Fibroblast of lung (primary cell): ENCODE results near the gene HAUS3. TPM values are rescaled to one million over a fixed set of nuclear protein-coding genes. Genes with fewer than 3 reads are reported as not detected.

Source experiments
- DNase-seq, 2 donors: peaks; one replicate each; pipeline versions ENCODE4 v3.0.0 to v3.0.0-alpha.2; 2010; ENCODE audit warnings: low read depth in 2 of 2
- H2AFZ ChIP-seq: 2 replicates; pipeline ENCODE4 v1.5.1; 2012; ENCODE audit warnings: low read length, control low read depth, inconsistent platforms
- H3K27ac ChIP-seq: 2 replicates; pipeline ENCODE4 v1.5.1; 2011; ENCODE audit warnings: low read length, control low read depth; ENCODE audit not compliant: insufficient read depth
- H3K27me3 ChIP-seq: 2 replicates; pipeline ENCODE4 v1.5.1; 2011; ENCODE audit warnings: mild to moderate bottlenecking, low read length; ENCODE audit not compliant: control insufficient read depth, insufficient read depth
- H3K36me3 ChIP-seq: 2 replicates; pipeline ENCODE4 v1.5.1; 2011; ENCODE audit warnings: low read length; ENCODE audit not compliant: control insufficient read depth, insufficient read depth
- H3K4me1 ChIP-seq: 2 replicates; pipeline ENCODE4 v1.5.1; 2011; ENCODE audit warnings: low read length; ENCODE audit not compliant: control insufficient read depth, insufficient read depth; ENCODE audit errors: extremely low read depth
- H3K4me2 ChIP-seq: 2 replicates; pipeline ENCODE4 v1.5.1; 2011; ENCODE audit warnings: low read length, control low read depth; ENCODE audit not compliant: insufficient read depth; ENCODE audit errors: extremely low read depth
- H3K4me3 ChIP-seq, 4 experiments: fragments of 200-600 bp in 1 of 4; sonication (generic) in 1 of 4; replicated peaks in 1 of 4; 2 replicates each; pipeline ENCODE4 v1.5.1; 2011 to 2016; ENCODE audit warnings: low read length in 4 of 4, low read depth in 3 of 4, mild to moderate bottlenecking in 3 of 4, control low read depth in 2 of 4, inconsistent platforms in 1 of 4, mixed read lengths in 1 of 4; ENCODE audit not compliant: insufficient read depth in 1 of 4; ENCODE audit errors: control extremely low read depth in 1 of 4
- H3K79me2 ChIP-seq: 2 replicates; pipeline ENCODE4 v1.5.1; 2012; ENCODE audit warnings: mild to moderate bottlenecking, low read length, inconsistent platforms; ENCODE audit not compliant: control insufficient read depth, insufficient read depth
- H3K9ac ChIP-seq: 2 replicates; pipeline ENCODE4 v1.5.1; 2011; ENCODE audit warnings: mild to moderate bottlenecking, low read length, control low read depth; ENCODE audit not compliant: insufficient read depth
- H3K9me3 ChIP-seq: 2 replicates; pipeline ENCODE4 v1.5.1; 2012; ENCODE audit warnings: low read depth, low read length; ENCODE audit not compliant: control insufficient read depth, insufficient read depth
- H4K20me1 ChIP-seq: 2 replicates; pipeline ENCODE4 v1.5.1; 2011; ENCODE audit warnings: low read length; ENCODE audit not compliant: control insufficient read depth, insufficient read depth; ENCODE audit errors: extremely low read depth
- EZH2 ChIP-seq: IDR thresholded peaks from 2 replicates; pipeline ENCODE4 v1.5.1; 2012; ENCODE audit warnings: low read length, control low read depth, mild to moderate bottlenecking; ENCODE audit errors: missing control alignments
- polyA plus RNA-seq, 2 donors: library from polyadenylated mRNA; depleted of rRNA in 1 of 2; stranded (reverse) in 1 of 2; unstranded in 1 of 2; fragments of >200 nt; gene quantifications; 2 replicates each; pipeline ENCODE4 v1.2.1, GENCODE V29; 2011 to 2012; ENCODE audit warnings: missing spikeins in 1 of 2
- total RNA-seq: library from RNA; depleted of rRNA; stranded (reverse); fragments of >200 nt; gene quantifications from 2 replicates; pipeline ENCODE4 v1.2.1, GENCODE V29; 2014
- TF ChIP-seq, protein P1 (sequence below), 2 donors: IDR thresholded peaks in 1 of 2; conservative IDR thresholded peaks in 1 of 2; 1 replicate in 1 of 2; 2 replicates in 1 of 2; pipeline ENCODE4 v1.5.1; 2011 to 2012; ENCODE audit warnings: low read length in 2 of 2, control low read depth in 1 of 2, inconsistent platforms in 1 of 2, low read depth in 1 of 2, mild to moderate bottlenecking in 1 of 2

HAUS3 gene
- total and polyA plus RNA-seq, 2 donors (not counting 1 experiment from before 2014, with no cell fraction given), result 5.3 TPM

DNA sequence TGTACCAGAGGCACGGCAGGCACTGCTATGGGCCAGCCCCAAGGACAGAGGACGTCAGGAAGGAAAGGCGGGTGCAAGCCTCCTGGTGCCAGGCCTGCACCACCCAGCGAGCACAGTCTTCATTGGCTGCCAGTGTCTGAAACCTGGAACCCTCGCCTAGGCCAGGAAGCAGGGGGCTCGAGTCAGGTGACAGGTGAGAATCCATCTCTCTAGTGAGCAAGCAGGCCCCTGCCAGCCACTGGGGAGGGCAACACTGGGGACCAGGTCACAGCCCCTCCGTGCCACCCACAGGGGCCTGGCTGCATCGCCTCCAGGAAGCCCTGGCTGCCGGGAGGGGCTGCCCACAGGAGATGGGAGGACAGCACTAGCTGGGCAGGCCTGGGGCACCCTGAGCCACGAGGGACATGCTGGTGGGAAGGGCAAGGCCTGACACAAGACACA, 6.9 kb upstream of the HAUS3 start:
- no peak overlapping the region for H2AFZ ChIP-seq
- H4K20me1 ChIP-seq, result no peaks in the 10 kb centered on the region
- no peak for TF ChIP-seq EZH2
- TF ChIP-seq, protein P1, sequence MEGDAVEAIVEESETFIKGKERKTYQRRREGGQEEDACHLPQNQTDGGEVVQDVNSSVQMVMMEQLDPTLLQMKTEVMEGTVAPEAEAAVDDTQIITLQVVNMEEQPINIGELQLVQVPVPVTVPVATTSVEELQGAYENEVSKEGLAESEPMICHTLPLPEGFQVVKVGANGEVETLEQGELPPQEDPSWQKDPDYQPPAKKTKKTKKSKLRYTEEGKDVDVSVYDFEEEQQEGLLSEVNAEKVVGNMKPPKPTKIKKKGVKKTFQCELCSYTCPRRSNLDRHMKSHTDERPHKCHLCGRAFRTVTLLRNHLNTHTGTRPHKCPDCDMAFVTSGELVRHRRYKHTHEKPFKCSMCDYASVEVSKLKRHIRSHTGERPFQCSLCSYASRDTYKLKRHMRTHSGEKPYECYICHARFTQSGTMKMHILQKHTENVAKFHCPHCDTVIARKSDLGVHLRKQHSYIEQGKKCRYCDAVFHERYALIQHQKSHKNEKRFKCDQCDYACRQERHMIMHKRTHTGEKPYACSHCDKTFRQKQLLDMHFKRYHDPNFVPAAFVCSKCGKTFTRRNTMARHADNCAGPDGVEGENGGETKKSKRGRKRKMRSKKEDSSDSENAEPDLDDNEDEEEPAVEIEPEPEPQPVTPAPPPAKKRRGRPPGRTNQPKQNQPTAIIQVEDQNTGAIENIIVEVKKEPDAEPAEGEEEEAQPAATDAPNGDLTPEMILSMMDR (conservative IDR thresholded peaks at IDR 0.05 in 1 of 2, IDR thresholded peaks at IDR 0.05 in 1 of 2; ENCODE audit: low read depth in 1 of 2, low read length in 2 of 2), result no peak
- H3K4me1 ChIP-seq, result peaks cover 1% of the 10 kb centered on the region
- H3K27ac ChIP-seq, result no peak overlapping the region
- no peak overlapping the region for H3K9ac ChIP-seq
- peaks cover 18% of the 10 kb centered on the region for H3K36me3 ChIP-seq
- H3K27me3 ChIP-seq, result no peaks in the 10 kb centered on the region
- no peak for DNase-seq
- H3K9me3 ChIP-seq, result no peaks in the 10 kb centered on the region
- no peak overlapping the region for H3K4me3 ChIP-seq
- H3K4me2 ChIP-seq, result no peak overlapping the region
- no peaks in the 10 kb centered on the region for H3K79me2 ChIP-seq

DNA sequence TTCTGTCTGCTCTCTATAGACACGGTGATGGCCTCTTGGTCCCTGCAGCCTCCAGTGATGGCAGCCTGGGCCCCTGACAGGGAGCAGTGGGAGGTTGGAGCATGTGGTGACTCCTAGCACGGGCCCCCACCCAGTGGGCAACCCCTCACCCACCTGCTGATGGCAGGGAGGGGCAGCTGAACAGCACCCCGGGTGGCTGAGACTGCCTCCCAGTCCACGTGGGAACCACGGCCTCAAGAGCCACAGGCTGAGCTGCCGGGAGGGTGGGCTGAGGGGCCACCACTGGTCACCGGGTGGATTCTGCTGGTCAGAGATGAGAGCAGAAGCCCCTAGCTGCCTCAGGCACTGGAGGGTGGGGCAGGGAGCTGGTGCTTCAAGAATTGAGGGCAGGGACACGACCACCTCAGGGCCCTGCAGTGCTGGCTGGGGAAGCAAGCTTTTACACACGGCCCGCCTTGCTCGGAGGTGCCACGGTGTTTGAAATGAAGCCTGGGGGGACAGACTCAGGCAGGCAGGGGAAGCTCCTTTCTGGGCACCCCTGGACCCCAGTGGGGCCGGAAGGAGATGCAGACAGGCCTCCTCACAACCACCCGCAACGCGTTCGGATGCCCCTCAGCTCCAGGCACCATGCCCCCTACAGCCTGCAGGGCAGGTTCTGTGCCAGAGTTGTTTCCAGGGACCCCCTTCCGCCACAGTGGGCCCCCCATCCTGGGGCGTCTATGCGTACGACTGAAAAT, 6.3 kb upstream of the HAUS3 start:
- no peaks in the 10 kb centered on the region for H4K20me1 ChIP-seq
- TF ChIP-seq EZH2, result no peak
- TF ChIP-seq, protein P1 (conservative IDR thresholded peaks at IDR 0.05 in 1 of 2, IDR thresholded peaks at IDR 0.05 in 1 of 2; ENCODE audit: low read depth in 1 of 2, low read length in 2 of 2), result no peak
- H3K4me1 ChIP-seq, result peaks cover 2% of the 10 kb centered on the region
- H3K27me3 ChIP-seq, result no peaks in the 10 kb centered on the region
- H3K4me2 ChIP-seq, result no peak overlapping the region
- H3K9ac ChIP-seq, result no peak overlapping the region
- no peak overlapping the region for H3K27ac ChIP-seq
- no peaks in the 10 kb centered on the region for H3K9me3 ChIP-seq
- no peak for DNase-seq
- peaks cover 18% of the 10 kb centered on the region for H3K36me3 ChIP-seq
- no peak overlapping the region for H2AFZ ChIP-seq
- H3K79me2 ChIP-seq, result no peaks in the 10 kb centered on the region
- H3K4me3 ChIP-seq, result no peak overlapping the region

DNA sequence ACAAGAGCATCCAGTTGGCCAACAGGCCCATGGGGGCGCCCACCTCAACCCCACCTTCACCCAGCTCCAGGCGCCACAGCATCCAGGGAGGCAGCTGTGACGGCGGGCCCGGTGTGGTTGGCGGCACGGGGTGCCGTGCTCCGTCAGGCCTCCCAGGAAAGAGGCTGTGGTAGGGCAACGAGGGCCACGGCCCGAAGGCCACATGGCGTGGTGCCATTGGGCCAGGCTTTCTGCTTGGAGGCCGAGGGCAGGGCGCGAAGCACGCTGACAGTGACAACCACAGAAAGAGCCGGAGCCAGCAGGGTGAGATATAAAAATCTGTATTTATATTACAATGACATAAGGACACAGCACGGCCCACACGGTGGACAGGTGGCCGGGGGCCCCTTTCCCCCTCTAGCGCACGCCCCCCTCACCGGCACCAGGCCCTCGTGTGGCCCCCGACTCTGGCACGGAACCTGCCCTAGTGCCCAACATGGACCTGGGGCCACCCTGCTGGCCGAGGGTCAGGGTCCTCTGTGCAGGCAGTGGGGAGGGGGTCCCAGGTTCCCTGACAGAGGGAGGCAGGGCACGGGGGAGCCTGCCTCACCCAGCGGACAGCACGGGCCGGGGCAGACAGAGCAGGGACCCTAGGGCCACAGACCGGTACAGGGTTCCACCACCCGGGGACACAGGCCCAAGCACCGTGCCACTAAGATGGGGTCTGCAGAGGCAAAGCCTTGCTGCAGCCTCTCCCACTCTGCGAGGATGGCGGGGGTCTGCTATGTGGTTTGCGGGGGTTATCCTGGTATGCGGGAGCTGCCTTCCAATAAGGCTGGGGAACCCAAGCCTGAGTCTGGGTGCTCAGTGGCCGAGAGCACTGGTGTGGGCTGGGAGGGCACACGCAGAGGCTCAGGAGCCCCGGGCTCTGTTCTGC, 5.5 kb upstream of the HAUS3 start:
- Histone ChIP-seq H4K20me1 (no peaks in the 10 kb centered on the region), H3K27ac (no peak overlapping the region), H3K9me3 (no peaks in the 10 kb centered on the region), H3K36me3 (peaks cover 18% of the 10 kb centered on the region), H3K9ac (no peak overlapping the region), H2AFZ (no peak overlapping the region), H3K79me2 (no peaks in the 10 kb centered on the region), H3K4me2 (no peak overlapping the region), H3K27me3 (no peaks in the 10 kb centered on the region), H3K4me1 (peaks cover 2% of the 10 kb centered on the region), H3K4me3 (no peak overlapping the region)
- no peak for DNase-seq
- no peak for TF ChIP-seq EZH2
- TF ChIP-seq, protein P1 (conservative IDR thresholded peaks at IDR 0.05 in 1 of 2, IDR thresholded peaks at IDR 0.05 in 1 of 2; ENCODE audit: low read depth in 1 of 2, low read length in 2 of 2), result no peak
